H9 (cell line): ENCODE data around the gene SNX11. TPM values are rescaled to one million over a fixed set of nuclear protein-coding genes. Genes with fewer than 3 reads are reported as not detected.

Experiments
- DNase-seq: peaks from one replicate; pipeline ENCODE4 v3.0.0-alpha.2; 2017
- H2AFZ ChIP-seq: one replicate; pipeline ENCODE4 v1.6.1; 2013; ENCODE audit warnings: mild to moderate bottlenecking, low read length, control low read depth, moderate library complexity
- H2AK5ac ChIP-seq: 2 replicates; pipeline ENCODE4 v1.6.1; 2013; ENCODE audit warnings: low read length, control low read depth, mixed read lengths; ENCODE audit not compliant: insufficient read length
- H2BK120ac ChIP-seq: one replicate; pipeline ENCODE4 v1.6.1; 2013; ENCODE audit warnings: low read depth, mild to moderate bottlenecking, low read length, control low read depth, inconsistent platforms; ENCODE audit not compliant: poor library complexity, severe bottlenecking
- H2BK12ac ChIP-seq: 2 replicates; pipeline ENCODE4 v1.6.1; 2013; ENCODE audit warnings: low read length, control low read depth, mixed read lengths, low read depth; ENCODE audit not compliant: insufficient read length
- H2BK15ac ChIP-seq: 2 replicates; pipeline ENCODE4 v1.6.1; 2013; ENCODE audit warnings: low read depth, low read length, control low read depth
- H2BK20ac ChIP-seq: one replicate; pipeline ENCODE4 v1.6.1; 2013; ENCODE audit warnings: low read depth, mild to moderate bottlenecking, low read length, control low read depth, inconsistent platforms; ENCODE audit not compliant: poor library complexity, severe bottlenecking
- H2BK5ac ChIP-seq: 2 replicates; pipeline ENCODE4 v1.6.1; 2013; ENCODE audit warnings: low read length, control low read depth, mixed read lengths; ENCODE audit not compliant: insufficient read length
- H3K14ac ChIP-seq: 2 replicates; pipeline ENCODE4 v1.6.1; 2013; ENCODE audit warnings: low read length, control low read depth; ENCODE audit not compliant: insufficient read depth
- H3K18ac ChIP-seq: 2 replicates; pipeline ENCODE4 v1.6.1; 2013; ENCODE audit warnings: low read depth, mild to moderate bottlenecking, mixed read lengths, low read length, control low read depth; ENCODE audit not compliant: insufficient read length
- H3K23ac ChIP-seq: 2 replicates; pipeline ENCODE4 v1.6.1; 2013; ENCODE audit warnings: low read length, control low read depth, mixed read lengths, low read depth; ENCODE audit not compliant: insufficient read length
- H3K23me2 ChIP-seq: 2 replicates; pipeline ENCODE4 v1.6.1; 2013; ENCODE audit warnings: low read depth, mild to moderate bottlenecking, mixed read lengths, low read length, control low read depth; ENCODE audit not compliant: insufficient read length, poor library complexity, severe bottlenecking
- H3K27ac ChIP-seq: 2 replicates; pipeline ENCODE4 v1.5.1; 2013; ENCODE audit warnings: low read length, control low read depth, mixed read lengths, low read depth; ENCODE audit not compliant: insufficient read length
- H3K27me3 ChIP-seq: 2 replicates; pipeline ENCODE4 v1.6.1; 2013; ENCODE audit warnings: low read length, control low read depth, inconsistent platforms; ENCODE audit not compliant: insufficient read depth
- H3K4ac ChIP-seq: 2 replicates; pipeline ENCODE4 v1.6.1; 2013; ENCODE audit warnings: low read depth, mild to moderate bottlenecking, control low read depth, inconsistent platforms, low read length, moderate library complexity
- H3K4me1 ChIP-seq: 2 replicates; pipeline ENCODE4 v1.6.1; 2013; ENCODE audit warnings: low read length, control low read depth, inconsistent platforms; ENCODE audit not compliant: insufficient read depth
- H3K4me2 ChIP-seq: 2 replicates; pipeline ENCODE4 v1.6.1; 2013; ENCODE audit warnings: low read length, control low read depth, mixed read lengths; ENCODE audit not compliant: insufficient read length, insufficient read depth
- H3K56ac ChIP-seq: 2 replicates; pipeline ENCODE4 v1.6.1; 2013; ENCODE audit warnings: low read depth, mild to moderate bottlenecking, mixed read lengths, low read length, control low read depth; ENCODE audit not compliant: insufficient read length
- H3K79me1 ChIP-seq: 2 replicates; pipeline ENCODE4 v1.6.1; 2013; ENCODE audit warnings: low read depth, mild to moderate bottlenecking, moderate library complexity, low read length, control low read depth, inconsistent platforms; ENCODE audit not compliant: insufficient read depth, poor library complexity, severe bottlenecking
- H3K79me2 ChIP-seq: 2 replicates; pipeline ENCODE4 v1.6.1; 2013; ENCODE audit warnings: low read length, control low read depth, inconsistent platforms; ENCODE audit not compliant: insufficient read depth
- H3K9ac ChIP-seq: 2 replicates; pipeline ENCODE4 v1.6.1; 2013; ENCODE audit warnings: low read length, control low read depth, mixed read lengths; ENCODE audit not compliant: insufficient read length; ENCODE audit errors: extremely low read depth
- H3K9me3 ChIP-seq: one replicate; pipeline ENCODE4 v1.6.1; 2013; ENCODE audit warnings: low read depth, low read length, inconsistent platforms; ENCODE audit not compliant: control insufficient read depth
- H3T11ph ChIP-seq: one replicate; pipeline ENCODE4 v1.6.1; 2013; ENCODE audit warnings: mild to moderate bottlenecking, low read length, control low read depth, inconsistent platforms
- H4K20me1 ChIP-seq: one replicate; pipeline ENCODE4 v1.6.1; 2013; ENCODE audit not compliant: control insufficient read depth, insufficient read length, insufficient read depth
- H4K5ac ChIP-seq: 2 replicates; pipeline ENCODE4 v1.6.1; 2013; ENCODE audit warnings: low read depth, mild to moderate bottlenecking, mixed read lengths, low read length, control low read depth; ENCODE audit not compliant: insufficient read length
- H4K8ac ChIP-seq: replicated peaks from 2 replicates; pipeline ENCODE4 v1.6.1; 2013; ENCODE audit warnings: low read length, control low read depth, mixed read lengths, low read depth; ENCODE audit not compliant: insufficient read length
- H4K91ac ChIP-seq: 2 replicates; pipeline ENCODE4 v1.6.1; 2013; ENCODE audit warnings: low read depth, mild to moderate bottlenecking, moderate library complexity, mixed read lengths, low read length, control low read depth; ENCODE audit not compliant: insufficient read length
- H3K27ac Mint-ChIP-seq, 3 experiments: 2 replicates in 2 of 3; 3 replicates in 1 of 3; pipeline ENCODE4 v1.8.0; 2020 to 2021; ENCODE audit warnings: mixed read lengths in 3 of 3, mild to moderate bottlenecking in 1 of 3, moderate library complexity in 1 of 3
- H3K27me3 Mint-ChIP-seq: 2 replicates; pipeline ENCODE4 v1.8.0; 2021; ENCODE audit warnings: low read depth, mild to moderate bottlenecking, moderate library complexity, mixed read lengths
- H3K36me3 Mint-ChIP-seq, 3 experiments: 2 replicates in 2 of 3; 3 replicates in 1 of 3; pipeline ENCODE4 v1.8.0; 2020 to 2021; ENCODE audit warnings: low read depth in 3 of 3, mixed read lengths in 3 of 3; ENCODE audit not compliant: insufficient read depth in 1 of 3
- H3K4me1 Mint-ChIP-seq, 2 experiments: 2 replicates each; pipeline ENCODE4 v1.8.0; 2020; ENCODE audit warnings: mixed read lengths in 2 of 2
- H3K4me3 Mint-ChIP-seq, 2 experiments: 2 replicates in 1 of 2; 3 replicates in 1 of 2; pipeline ENCODE4 v1.8.0; 2020 to 2021; ENCODE audit warnings: mild to moderate bottlenecking in 2 of 2, mixed read lengths in 2 of 2, moderate library complexity in 1 of 2
- H3K9me3 Mint-ChIP-seq, 2 experiments: 2 replicates in 1 of 2; 3 replicates in 1 of 2; pipeline ENCODE4 v1.8.0; 2020; ENCODE audit warnings: mild to moderate bottlenecking in 2 of 2, mixed read lengths in 2 of 2, moderate library complexity in 1 of 2
- WGBS: extraction: QIAGEN DNeasy Blood & Tissue Kit; methylation state at CpG from one replicate; pipeline ENCODE4 v1.1.7; 2013; ENCODE audit warnings: missing lambda C conversion rate, low lambda C conversion rate, mixed read lengths; ENCODE audit not compliant: insufficient read length; ENCODE audit errors: extremely low coverage; 5-methylcytosine and 5-hydroxymethylcytosine counted together
- total RNA-seq: library from RNA; stranded (reverse); gene quantifications from 2 replicates; pipeline ENCODE4 v1.2.1, GENCODE V29; 2021
- TF ChIP-seq, protein P1 (sequence below): fragments of 200-600 bp; sonication (generic); conservative IDR thresholded peaks from 3 replicates; pipeline ENCODE4 v1.8.0; 2021; ENCODE audit warnings: antibody characterized with exemption, mild to moderate bottlenecking

The SNX11 gene
- total RNA-seq, 1 experiment from 2014 or later, result 20.0 TPM

DNA sequence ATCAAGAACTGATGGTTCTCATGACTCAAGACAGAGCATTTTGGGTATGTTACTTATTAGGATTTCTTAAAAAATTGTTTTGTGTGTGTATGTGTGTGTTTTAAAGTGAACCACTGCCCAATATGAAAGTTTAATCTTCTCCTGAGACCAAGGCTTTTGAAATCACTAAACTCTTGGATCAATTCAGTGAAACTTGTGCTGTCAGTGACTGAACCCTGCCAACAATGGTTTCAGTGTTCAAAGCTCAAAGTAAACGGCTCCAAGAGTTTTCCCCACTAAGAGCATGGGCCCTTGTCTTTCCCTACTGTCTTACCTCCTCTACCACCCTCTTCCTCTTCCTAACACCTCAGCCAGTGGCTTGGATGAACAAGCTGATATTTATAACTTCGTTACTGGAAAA is 37.4 kb upstream of the SNX11 start:
- Mint-ChIP-seq H3K36me3 (peaks cover 19 to 83% (median 75%) of the 10 kb centered on the region in 3 experiments), H3K27ac (peak overlapping the region in 1 of 3 experiments; percentile 7; a peak in 1 of 7 replicates)
- H3K9me3 ChIP-seq, result no peaks in the 10 kb centered on the region

More for the DNA sequence above, 37.4 kb upstream of the SNX11 start:
- no peak overlapping the region for H4K91ac ChIP-seq
- no peaks in the 10 kb centered on the region for H4K20me1 ChIP-seq
- H2BK12ac ChIP-seq, result no peak overlapping the region
- no peak overlapping the region for H3K27ac ChIP-seq
- H4K5ac ChIP-seq, result no peak overlapping the region
- H3K14ac ChIP-seq, result no peak overlapping the region
- no CpG with 5 or more reads among the region's 2 CpGs for WGBS
- H2BK15ac ChIP-seq, result no peak overlapping the region
- H3K79me1 ChIP-seq, result no peaks in the 10 kb centered on the region
- DNase-seq, result no peak
- H3K4me3 Mint-ChIP-seq, result no peak overlapping the region
- H2AK5ac ChIP-seq, result no peak overlapping the region
- no peak overlapping the region for H3T11ph ChIP-seq
- H3K9ac ChIP-seq, result no peak overlapping the region
- no peaks in the 10 kb centered on the region for H3K79me2 ChIP-seq
- peaks cover 11 to 13% of the 10 kb centered on the region in 2 experiments for H3K4me1 Mint-ChIP-seq
- H2BK20ac ChIP-seq, result no peak overlapping the region
- H3K27me3 Mint-ChIP-seq, result no peaks in the 10 kb centered on the region; the same call in 1 of the 2 replicates
- no peaks in the 10 kb centered on the region for H3K9me3 Mint-ChIP-seq
- H2BK5ac ChIP-seq, result no peak overlapping the region
- TF ChIP-seq, protein P1, sequence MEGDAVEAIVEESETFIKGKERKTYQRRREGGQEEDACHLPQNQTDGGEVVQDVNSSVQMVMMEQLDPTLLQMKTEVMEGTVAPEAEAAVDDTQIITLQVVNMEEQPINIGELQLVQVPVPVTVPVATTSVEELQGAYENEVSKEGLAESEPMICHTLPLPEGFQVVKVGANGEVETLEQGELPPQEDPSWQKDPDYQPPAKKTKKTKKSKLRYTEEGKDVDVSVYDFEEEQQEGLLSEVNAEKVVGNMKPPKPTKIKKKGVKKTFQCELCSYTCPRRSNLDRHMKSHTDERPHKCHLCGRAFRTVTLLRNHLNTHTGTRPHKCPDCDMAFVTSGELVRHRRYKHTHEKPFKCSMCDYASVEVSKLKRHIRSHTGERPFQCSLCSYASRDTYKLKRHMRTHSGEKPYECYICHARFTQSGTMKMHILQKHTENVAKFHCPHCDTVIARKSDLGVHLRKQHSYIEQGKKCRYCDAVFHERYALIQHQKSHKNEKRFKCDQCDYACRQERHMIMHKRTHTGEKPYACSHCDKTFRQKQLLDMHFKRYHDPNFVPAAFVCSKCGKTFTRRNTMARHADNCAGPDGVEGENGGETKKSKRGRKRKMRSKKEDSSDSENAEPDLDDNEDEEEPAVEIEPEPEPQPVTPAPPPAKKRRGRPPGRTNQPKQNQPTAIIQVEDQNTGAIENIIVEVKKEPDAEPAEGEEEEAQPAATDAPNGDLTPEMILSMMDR, result no peak
- H4K8ac ChIP-seq, result no peak overlapping the region
- no peaks in the 10 kb centered on the region for H3K4me1 ChIP-seq
- H3K56ac ChIP-seq, result no peak overlapping the region
- H3K23me2 ChIP-seq, result no peaks in the 10 kb centered on the region
- no peak overlapping the region for H3K23ac ChIP-seq
- H3K27me3 ChIP-seq, result no peaks in the 10 kb centered on the region
- no peak overlapping the region for H3K18ac ChIP-seq
- no peak overlapping the region for H3K4me2 ChIP-seq
- no peak overlapping the region for H2AFZ ChIP-seq
- H2BK120ac ChIP-seq, result no peak overlapping the region
- H3K4ac ChIP-seq, result no peak overlapping the region
